ENCODE measurements around the gene CMSS1. TPM values are rescaled to one million over a fixed set of nuclear protein-coding genes. Genes with fewer than 3 reads are reported as not detected.

The CMSS1 gene
- total and polyA plus RNA-seq, 12 donors: 16.2 to 75.6 (median 33.0) TPM

- H3K27me3 ChIP-seq: no peaks in the 10 kb centered on the region
- H3K9me3 ChIP-seq (replicated peaks in 1 of 3): no peaks in the 10 kb centered on the region
- no peak overlapping the region for H3K27ac ChIP-seq
- no peaks in the 10 kb centered on the region for H3K36me3 ChIP-seq (replicated peaks in 1 of 2)
- DNase-seq: no peak
- H3K4me3 ChIP-seq: no peak overlapping the region
- TF ChIP-seq POLR2A (IDR thresholded peaks at IDR 0.05) (no peak), CTCF (IDR thresholded peaks at IDR 0.05) (no peak)
- intact Hi-C loops (cut with DNase I): no loop called here
- peaks cover 10 to 28% of the 10 kb centered on the region in 2 donors for H3K4me1 ChIP-seq (replicated peaks in 1 of 2)
- WGBS, 4 donors: 82 to 84% (median 82%) methylated on average over 5 of the region's 5 CpGs
These were observed 132.5 kb downstream of the CMSS1 start for GRCh38 chr3:99949956-99950670.

- Histone ChIP-seq H3K27ac (no peak overlapping the region), H3K9me3 (replicated peaks in 1 of 3) (no peaks in the 10 kb centered on the region), H3K4me3 (no peak overlapping the region), H3K27me3 (no peaks in the 10 kb centered on the region), H3K36me3 (replicated peaks in 1 of 2) (no peaks in the 10 kb centered on the region), H3K4me1 (replicated peaks in 1 of 2) (peaks cover 10 to 28% of the 10 kb centered on the region in 2 donors)
- TF ChIP-seq CTCF (IDR thresholded peaks at IDR 0.05) (no peak), POLR2A (IDR thresholded peaks at IDR 0.05) (no peak)
- 26 to 62% (median 46%) methylated on average over 1 of the region's 1 CpG for WGBS, 4 donors
- intact Hi-C loops (cut with DNase I): no loop called here
- DNase-seq: no peak
These were observed 133.3 kb downstream of the CMSS1 start for GRCh38 chr3:99950921-99951320.

GRCh38 chr3:99951701-99952100 lies 134.0 kb downstream of the CMSS1 start:
- no peak overlapping the region for H3K27ac ChIP-seq
- H3K27me3 ChIP-seq: no peaks in the 10 kb centered on the region
- H3K4me3 ChIP-seq: no peak overlapping the region
- H3K4me1 ChIP-seq (replicated peaks in 1 of 2): peaks cover 10 to 28% of the 10 kb centered on the region in 2 donors
- H3K9me3 ChIP-seq (replicated peaks in 1 of 3): no peaks in the 10 kb centered on the region
- DNase-seq: no peak
- no peak for TF ChIP-seq POLR2A (IDR thresholded peaks at IDR 0.05)
- no peak for TF ChIP-seq CTCF (IDR thresholded peaks at IDR 0.05)
- H3K36me3 ChIP-seq (replicated peaks in 1 of 2): no peaks in the 10 kb centered on the region
- intact Hi-C loops (cut with DNase I): no loop called here

GRCh38 chr3:99952306-99952705 lies 134.6 kb downstream of the CMSS1 start:
- Histone ChIP-seq H3K4me1 (replicated peaks in 1 of 2) (peaks cover 10 to 24% of the 10 kb centered on the region in 2 donors), H3K36me3 (replicated peaks in 1 of 2) (no peaks in the 10 kb centered on the region), H3K9me3 (replicated peaks in 1 of 3) (no peaks in the 10 kb centered on the region), H3K4me3 (no peak overlapping the region), H3K27ac (no peak overlapping the region), H3K27me3 (no peaks in the 10 kb centered on the region)
- intact Hi-C loops (cut with DNase I): no loop called here
- 94 to 97% (median 96%) methylated on average over 1 of the region's 1 CpG for WGBS, 4 donors
- no peak for DNase-seq
- TF ChIP-seq CTCF (IDR thresholded peaks at IDR 0.05) (no peak), POLR2A (IDR thresholded peaks at IDR 0.05) (no peak)

Measured in adrenal gland (tissue), 12 donors.